Vagina (tissue), 2 donors: Measurements from ENCODE around the gene CD34. TPM values are rescaled to one million over a fixed set of nuclear protein-coding genes. Genes with fewer than 3 reads are reported as not detected.
A peak's percentile ranks its signal among the peaks of the same experiment; 100 is the strongest.

Source experiments
- DNase-seq, 2 donors: peaks; one replicate each; pipeline ENCODE4 v3.0.0-alpha.2; 2017; ENCODE audit errors: extremely low spot score in 2 of 2
- H3K27ac ChIP-seq: fragments of 200-600 bp; sonication (generic); one replicate; pipeline ENCODE4 v1.5.1; 2019
- H3K27me3 ChIP-seq: fragments of 200-600 bp; sonication (generic); one replicate; pipeline ENCODE4 v1.5.1; 2019
- H3K36me3 ChIP-seq, 2 donors: fragments of 200-600 bp; sonication (generic); one replicate each; pipeline ENCODE4 v1.5.1; 2017 to 2019
- H3K4me1 ChIP-seq: fragments of 200-600 bp; sonication (generic); one replicate; pipeline ENCODE4 v1.5.1; 2019
- H3K4me3 ChIP-seq, 2 donors: fragments of 200-600 bp; sonication (generic); 1 replicate in 1 of 2; 2 replicates in 1 of 2; pipeline ENCODE4 v1.5.1; 2016 to 2019
- H3K9me3 ChIP-seq: fragments of 200-600 bp; sonication (generic); one replicate; pipeline ENCODE4 v1.5.1; 2019
- CTCF ChIP-seq, 3 experiments: fragments of 450-650 bp in 2 of 3; fragments of 200-600 bp in 1 of 3; sonication (generic) in 1 of 3; IDR thresholded peaks; one replicate each; pipeline ENCODE4 v1.5.1; 2017 to 2019; ENCODE audit warnings: antibody characterized with exemption in 3 of 3, mild to moderate bottlenecking in 2 of 3, moderate library complexity in 2 of 3
- POLR2A ChIP-seq, 2 donors: fragments of 450-650 bp; IDR thresholded peaks; one replicate each; pipeline ENCODE4 v1.6.1; 2017; ENCODE audit warnings: antibody characterized with exemption in 2 of 2, mild to moderate bottlenecking in 2 of 2, moderate library complexity in 2 of 2
- POLR2AphosphoS5 ChIP-seq, 2 donors: sonication (generic); formaldehyde crosslinking; IDR thresholded peaks; one replicate each; pipeline ENCODE4 v1.9.0; 2017; ENCODE audit warnings: antibody characterized with exemption in 2 of 2, mild to moderate bottlenecking in 2 of 2, low read depth in 1 of 2; ENCODE audit not compliant: insufficient read depth in 1 of 2
- intact Hi-C: fragments of 100-400 bp; cut with DNase I; formaldehyde crosslinking; loops from one replicate; pipeline ENCODE4 v1.15.1; 2023
- total RNA-seq: library from RNA; depleted of rRNA; stranded (reverse); fragments of >200 nt; gene quantifications from one replicate; pipeline ENCODE4 v1.2.3, GENCODE V29; 2016

CD34 gene
- total RNA-seq, 1 donor from 2014 or later = 57.5 TPM

GRCh38 chr1:207876131-207876530 is 34.8 kb downstream of the CD34 start:
- Histone ChIP-seq H3K4me3 (no peak overlapping the region), H3K27ac (no peak overlapping the region), H3K27me3 (no peaks in the 10 kb centered on the region), H3K4me1 (peaks cover 17% of the 10 kb centered on the region), H3K36me3 (no peaks in the 10 kb centered on the region), H3K9me3 (no peaks in the 10 kb centered on the region)
- intact Hi-C loops = no loop called here
- peak in 1 of 2 donors; percentile 54 for DNase-seq
- TF ChIP-seq POLR2AphosphoS5 (IDR thresholded peaks at IDR 0.05; ENCODE audit: insufficient read depth in 1 of 2, low read depth in 1 of 2) (no peak), CTCF (IDR thresholded peaks at IDR 0.05) (no peak), POLR2A (IDR thresholded peaks at IDR 0.05) (no peak)

- Histone ChIP-seq H3K27ac (no peak overlapping the region), H3K4me1 (peaks cover 19% of the 10 kb centered on the region), H3K9me3 (no peaks in the 10 kb centered on the region), H3K4me3 (no peak overlapping the region), H3K36me3 (no peaks in the 10 kb centered on the region), H3K27me3 (no peaks in the 10 kb centered on the region)
- TF ChIP-seq POLR2AphosphoS5 (IDR thresholded peaks at IDR 0.05; ENCODE audit: insufficient read depth in 1 of 2, low read depth in 1 of 2) (no peak), CTCF (IDR thresholded peaks at IDR 0.05) (no peak), POLR2A (IDR thresholded peaks at IDR 0.05) (no peak)
- intact Hi-C loops = no loop called here
- DNase-seq = peak in 1 of 2 donors; percentile 60
Measured at GRCh38 chr1:207875532-207875931, 35.4 kb downstream of the CD34 start.

- Histone ChIP-seq H3K36me3 (no peaks in the 10 kb centered on the region), H3K27me3 (no peaks in the 10 kb centered on the region), H3K4me3 (no peak overlapping the region), H3K4me1 (peaks cover 33% of the 10 kb centered on the region), H3K9me3 (no peaks in the 10 kb centered on the region), H3K27ac (peak overlapping the region; percentile 3)
- DNase-seq = peak in 1 of 2 donors; percentile 82
- no peak for TF ChIP-seq POLR2AphosphoS5 (IDR thresholded peaks at IDR 0.05; ENCODE audit: insufficient read depth in 1 of 2, low read depth in 1 of 2)
- TF ChIP-seq CTCF (IDR thresholded peaks at IDR 0.05) = no peak
- TF ChIP-seq POLR2A (IDR thresholded peaks at IDR 0.05) = no peak
- intact Hi-C loops = no loop called here
Measured at GRCh38 chr1:207873055-207873890, 37.7 kb downstream of the CD34 start.

GRCh38 chr1:207872621-207873020 is 38.3 kb downstream of the CD34 start:
- no peaks in the 10 kb centered on the region for H3K9me3 ChIP-seq
- no peaks in the 10 kb centered on the region for H3K27me3 ChIP-seq
- no peak overlapping the region for H3K27ac ChIP-seq
- H3K4me1 ChIP-seq = peaks cover 38% of the 10 kb centered on the region
- TF ChIP-seq CTCF (IDR thresholded peaks at IDR 0.05) = no peak
- no peak for TF ChIP-seq POLR2AphosphoS5 (IDR thresholded peaks at IDR 0.05; ENCODE audit: insufficient read depth in 1 of 2, low read depth in 1 of 2)
- TF ChIP-seq POLR2A (IDR thresholded peaks at IDR 0.05) = no peak
- no peaks in the 10 kb centered on the region for H3K36me3 ChIP-seq
- intact Hi-C loops = no loop called here
- no peak overlapping the region for H3K4me3 ChIP-seq
- peak in 1 of 2 donors; percentile 75 for DNase-seq

- peaks cover 53% of the 10 kb centered on the region for H3K4me1 ChIP-seq
- no peaks in the 10 kb centered on the region for H3K27me3 ChIP-seq
- peak overlapping the region; percentile 98 for H3K27ac ChIP-seq
- H3K4me3 ChIP-seq = no peak overlapping the region
- intact Hi-C loops = no loop called here
- H3K36me3 ChIP-seq = no peaks in the 10 kb centered on the region
- TF ChIP-seq CTCF (IDR thresholded peaks at IDR 0.05) = no peak
- TF ChIP-seq POLR2A (IDR thresholded peaks at IDR 0.05) = no peak
- TF ChIP-seq POLR2AphosphoS5 (IDR thresholded peaks at IDR 0.05; ENCODE audit: insufficient read depth in 1 of 2, low read depth in 1 of 2) = no peak
- H3K9me3 ChIP-seq = no peaks in the 10 kb centered on the region
- no peak for DNase-seq
Measured at GRCh38 chr1:207871117-207871649, 39.7 kb downstream of the CD34 start.
